HG03571 (cell line): ENCODE results near the gene RFC4.

Experiments
- ATAC-seq: cut with Tn5 transposase; IDR thresholded peaks from one replicate; pipeline ENCODE4 v1.9.1; 2021; ENCODE audit not compliant: unreplicated experiment

The RFC4 gene

DNA sequence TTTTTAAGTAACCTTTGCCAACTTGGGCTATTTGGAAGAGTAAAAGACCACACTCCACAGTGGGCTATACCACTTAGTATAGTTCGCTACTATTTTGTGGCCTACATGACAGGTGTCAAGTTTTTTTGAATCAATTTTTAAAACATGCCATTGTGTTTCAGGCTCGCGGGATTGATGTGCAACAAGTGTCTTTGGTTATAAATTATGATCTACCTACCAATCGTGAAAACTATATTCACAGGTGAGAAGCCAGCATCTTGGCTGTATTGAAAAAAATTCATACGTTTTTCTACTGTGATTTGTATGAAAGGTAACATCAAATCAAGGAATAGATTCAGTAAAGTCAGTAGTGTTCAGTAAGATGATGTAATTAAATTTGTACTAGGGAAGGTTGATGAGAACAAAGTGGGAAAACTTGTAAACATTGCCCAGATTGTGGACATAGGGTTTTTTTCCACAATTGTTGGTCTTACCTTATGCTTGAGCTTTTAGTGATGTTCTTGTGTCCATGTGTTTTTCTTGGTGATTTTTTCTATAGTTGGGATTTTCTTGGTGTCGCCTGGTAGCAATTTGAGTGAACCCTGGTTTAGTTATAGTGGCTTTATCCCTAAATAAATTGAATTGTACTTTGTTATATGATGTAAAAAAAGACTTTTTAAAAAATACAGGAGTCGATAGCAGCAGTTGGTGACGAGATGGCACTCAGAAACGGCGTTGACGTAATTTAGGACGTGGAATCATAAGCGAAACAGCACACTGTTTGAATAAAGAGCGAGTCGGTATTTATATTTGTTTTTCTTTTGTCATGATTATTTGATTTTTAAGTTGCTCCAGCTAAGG is 18.4 kb downstream of the RFC4 start:
- ATAC-seq, result no peak

DNA sequence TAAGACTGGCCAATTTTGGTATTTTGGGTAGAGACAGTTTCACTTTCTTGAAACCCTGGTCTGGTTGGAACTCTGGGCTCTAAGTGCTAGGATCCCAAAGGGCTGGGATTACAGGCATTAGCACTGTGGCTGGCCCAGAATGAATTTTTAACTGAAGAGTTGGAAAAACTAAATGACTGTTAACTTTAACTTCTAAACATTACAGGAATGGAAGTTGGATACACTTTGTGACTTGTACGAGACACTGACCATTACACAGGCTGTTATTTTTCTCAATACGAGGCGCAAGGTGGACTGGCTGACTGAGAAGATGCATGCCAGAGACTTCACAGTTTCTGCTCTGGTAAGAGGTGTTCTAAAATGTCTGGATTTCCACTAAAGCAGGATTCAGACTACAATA is 19.4 kb downstream of the RFC4 start:
- ATAC-seq, result no peak

DNA sequence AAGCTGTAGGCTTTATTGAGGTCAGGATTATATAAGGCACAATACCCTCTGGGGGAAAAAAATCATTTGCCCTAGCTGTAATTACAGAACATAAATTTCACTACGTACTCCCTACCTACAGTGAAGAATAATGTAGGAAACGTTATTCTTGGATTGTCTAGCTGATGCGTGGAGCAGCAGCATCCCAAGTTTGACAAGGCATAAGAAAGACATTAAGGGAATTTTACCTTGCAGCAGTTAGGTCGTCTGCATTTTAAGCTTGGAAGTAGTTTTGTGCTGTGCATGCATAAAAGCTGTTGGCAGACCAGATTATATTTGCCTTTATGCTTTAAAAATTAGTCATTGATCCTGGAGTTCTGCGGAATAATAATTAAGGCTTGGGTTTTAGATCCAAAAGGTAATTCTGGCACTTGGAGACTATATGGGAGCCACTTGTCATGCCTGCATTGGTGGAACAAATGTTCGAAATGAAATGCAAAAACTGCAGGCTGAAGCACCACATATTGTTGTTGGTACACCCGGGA is 20.7 kb downstream of the RFC4 start:
- ATAC-seq, result no peak

DNA sequence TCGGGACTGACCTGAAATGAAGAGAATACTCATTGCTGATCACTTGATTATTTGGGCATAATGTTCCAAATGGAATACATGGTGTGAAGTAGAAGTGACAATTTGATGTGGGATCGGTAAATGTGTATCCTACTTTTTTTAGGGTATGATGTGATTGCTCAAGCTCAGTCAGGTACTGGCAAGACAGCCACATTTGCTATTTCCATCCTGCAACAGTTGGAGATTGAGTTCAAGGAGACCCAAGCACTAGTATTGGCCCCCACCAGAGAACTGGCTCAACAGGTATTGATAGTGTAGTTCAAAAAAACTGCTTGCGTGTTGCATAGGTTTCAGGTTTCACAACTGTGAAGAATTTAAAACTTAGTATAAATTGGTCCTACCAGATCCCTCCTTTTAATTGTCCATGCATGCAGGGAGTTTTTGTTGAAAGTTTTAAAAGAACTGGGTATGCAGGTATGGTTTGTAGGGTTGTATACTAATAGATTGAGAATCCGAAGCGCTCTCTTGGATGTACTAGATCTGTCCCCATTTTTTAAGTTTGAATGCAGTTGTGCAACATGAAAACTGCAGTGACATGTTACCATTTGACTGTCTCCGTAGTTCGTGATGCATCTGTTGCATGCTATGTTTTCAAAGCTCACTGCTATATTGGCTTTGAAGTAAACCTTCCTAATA is 21.3 kb downstream of the RFC4 start:
- no peak for ATAC-seq

DNA sequence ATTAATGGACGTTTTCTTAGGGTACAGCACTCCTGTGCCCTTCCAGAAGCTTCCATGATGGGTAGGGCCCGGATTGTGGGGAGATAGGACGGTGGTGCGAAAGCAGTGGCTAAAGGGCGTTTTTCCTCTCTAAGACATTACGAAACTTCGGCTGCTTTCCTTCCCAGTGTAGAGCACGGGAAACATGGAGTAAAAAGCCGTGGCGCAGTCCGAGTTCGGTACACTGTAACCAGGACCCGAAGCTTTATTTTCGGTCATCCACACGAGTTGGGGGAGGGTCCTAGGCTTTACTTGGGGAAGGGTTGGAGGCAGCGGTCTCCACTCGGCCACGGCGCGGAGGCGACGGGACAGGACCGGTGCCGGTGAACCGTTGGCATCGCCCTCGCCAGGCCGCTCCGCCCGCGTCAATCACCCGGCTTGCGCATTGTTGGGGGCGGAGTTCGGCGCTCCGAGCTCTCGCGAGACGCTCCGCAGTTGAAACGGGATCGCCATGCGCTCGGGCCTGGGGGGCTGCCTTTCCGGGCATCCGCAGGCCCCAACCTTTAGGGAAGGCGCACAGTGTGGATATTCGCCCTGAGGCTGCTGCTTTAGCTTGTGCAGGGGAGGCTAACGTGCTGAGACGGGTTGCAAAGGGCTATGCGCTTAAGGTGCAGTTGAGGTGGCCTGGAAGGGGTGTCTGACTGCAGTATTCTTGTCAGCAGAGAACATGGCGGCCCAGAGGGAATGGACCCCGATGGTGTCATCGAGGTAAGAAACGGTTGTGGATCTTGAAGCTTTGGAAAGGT is 22.4 kb downstream of the RFC4 start:
- peak; percentile 70 for ATAC-seq

DNA sequence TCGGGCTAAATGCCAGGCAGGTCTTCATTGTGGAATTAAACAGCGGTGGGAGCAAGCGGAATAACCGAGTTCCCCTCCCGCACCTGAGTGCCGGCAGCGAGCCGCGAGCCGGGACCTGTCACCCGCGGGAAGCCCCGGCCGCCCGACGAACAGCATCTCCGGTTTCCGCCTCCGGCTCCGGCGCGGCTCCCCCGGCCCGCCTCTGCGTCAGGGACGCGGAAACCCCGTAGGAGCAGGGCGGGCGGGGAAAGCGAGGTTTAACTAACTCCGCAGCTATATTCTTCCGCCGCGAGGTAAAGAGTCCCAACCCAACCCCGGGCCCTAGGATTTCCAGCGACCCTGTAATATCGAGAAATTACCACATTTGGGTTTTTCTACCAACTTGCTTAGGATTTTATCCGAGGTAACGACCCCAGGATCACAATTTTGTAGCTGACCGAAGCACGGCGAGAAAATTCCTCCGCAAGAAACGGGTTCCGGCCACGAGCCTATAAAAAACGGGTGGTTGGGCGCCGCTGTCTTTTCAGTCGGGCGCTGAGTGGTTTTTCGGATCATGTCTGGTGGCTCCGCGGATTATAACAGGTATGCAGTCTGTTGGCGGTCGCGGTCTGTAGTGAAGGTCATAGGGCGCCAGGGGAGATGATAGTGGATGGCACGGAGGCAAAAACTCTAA is 23.1 kb downstream of the RFC4 start, which contains the start of gene EIF4A2:
EIF4A2 (plus strand) TSS at position 520 of the 673 bp plus-strand sequence; CDS start at position 554, 34 bp downstream.
- ATAC-seq, result peak; percentile 53

DNA sequence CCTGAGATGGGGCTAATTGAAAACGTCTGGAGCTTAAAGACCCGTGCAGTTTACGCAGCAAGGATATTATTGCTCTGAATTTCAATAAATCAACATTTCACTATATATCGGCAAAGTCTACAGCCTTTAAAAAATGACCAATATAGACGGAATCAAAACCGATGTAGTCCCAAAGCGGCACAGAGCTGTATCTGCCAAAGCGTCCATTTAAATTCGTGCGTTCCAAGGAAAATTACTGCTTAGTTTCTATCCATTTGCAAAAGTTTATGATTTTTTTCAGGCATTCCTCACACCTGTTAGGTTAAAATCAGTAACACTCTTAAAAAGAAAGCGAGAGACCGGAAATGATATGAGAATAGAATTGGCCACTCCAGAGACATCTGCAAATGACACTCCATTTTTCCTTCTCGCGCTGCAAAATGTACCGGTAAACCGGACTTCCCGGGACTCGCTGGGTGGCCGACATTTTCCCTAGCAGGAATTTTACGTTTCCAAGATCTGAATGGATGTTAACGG is 23.7 kb downstream of the RFC4 start:
- ATAC-seq, result no peak

DNA sequence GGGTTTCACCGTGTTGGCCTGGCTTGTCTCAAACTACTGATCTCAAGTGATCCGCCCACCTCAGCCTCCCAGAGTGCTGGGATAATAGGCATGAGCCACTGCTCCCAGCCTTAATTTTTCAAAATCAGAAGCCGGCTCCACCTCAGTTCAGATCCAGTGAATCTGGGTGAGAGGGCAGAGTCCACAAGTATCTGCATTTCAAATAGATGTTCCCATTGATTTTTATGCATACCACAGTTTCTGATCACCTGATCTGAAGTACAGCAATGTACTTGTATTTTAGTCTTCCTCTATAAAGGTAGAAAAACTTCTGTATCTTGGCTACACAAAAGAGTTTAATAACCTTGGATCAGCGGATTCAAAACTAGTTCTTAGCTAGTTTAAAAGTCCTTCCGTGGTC is 27.1 kb downstream of the RFC4 start:
- ATAC-seq, result no peak

DNA sequence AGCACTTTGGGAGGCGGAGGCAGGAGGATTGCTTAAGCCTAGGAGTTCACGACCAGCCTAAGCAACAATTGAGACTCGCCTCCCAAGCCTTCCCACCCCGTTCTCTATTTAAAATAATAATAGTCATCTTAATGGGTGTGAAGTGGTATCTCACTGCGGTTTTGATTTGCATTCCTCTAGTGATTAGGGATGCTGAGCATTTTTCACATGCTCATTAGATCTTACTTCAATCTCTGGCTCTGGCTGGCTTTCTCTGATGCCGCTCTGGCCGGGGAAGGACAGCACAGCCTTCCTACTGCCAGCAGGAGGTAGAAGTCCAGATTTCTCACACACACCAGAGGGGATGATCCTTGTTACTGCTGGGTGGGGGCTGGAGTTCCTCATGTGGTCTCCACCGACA is 30.3 kb downstream of the RFC4 start:
- ATAC-seq, result no peak

DNA sequence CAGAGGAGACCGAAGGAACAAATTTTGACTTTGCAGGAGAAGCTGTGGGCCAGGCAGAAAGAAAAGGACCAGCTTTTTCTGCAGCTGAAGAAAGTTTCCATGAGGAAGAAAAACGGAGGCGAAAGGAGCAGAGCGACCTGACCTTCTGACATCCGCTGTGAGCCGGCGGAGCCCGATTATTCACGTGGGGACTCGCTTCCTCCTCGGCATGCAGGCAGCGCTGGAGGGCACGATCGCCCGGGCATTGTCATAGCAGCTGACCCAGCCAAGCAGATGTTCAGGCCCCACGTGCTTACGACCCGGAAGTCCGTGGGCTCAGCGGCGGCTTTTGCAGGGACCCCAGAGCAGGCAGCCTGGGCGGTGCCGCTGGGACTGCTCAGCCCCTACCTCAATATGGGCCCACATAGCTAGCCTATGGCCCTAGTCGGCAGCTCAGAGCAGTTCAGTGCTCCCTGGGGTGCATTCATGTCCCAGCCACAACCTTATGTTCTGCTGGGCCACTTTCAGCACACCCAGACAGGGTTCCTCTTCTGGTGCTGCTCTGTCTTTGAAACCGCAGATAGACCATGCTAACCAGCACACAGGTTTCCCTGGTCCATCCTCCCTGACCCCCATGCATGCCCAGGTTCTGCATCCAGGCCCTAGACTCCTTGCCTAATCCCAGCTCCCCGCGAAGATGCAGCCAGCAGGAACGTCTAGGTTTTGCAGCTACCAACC is 33.4 kb downstream of the RFC4 start:
- peak; percentile 92 for ATAC-seq

DNA sequence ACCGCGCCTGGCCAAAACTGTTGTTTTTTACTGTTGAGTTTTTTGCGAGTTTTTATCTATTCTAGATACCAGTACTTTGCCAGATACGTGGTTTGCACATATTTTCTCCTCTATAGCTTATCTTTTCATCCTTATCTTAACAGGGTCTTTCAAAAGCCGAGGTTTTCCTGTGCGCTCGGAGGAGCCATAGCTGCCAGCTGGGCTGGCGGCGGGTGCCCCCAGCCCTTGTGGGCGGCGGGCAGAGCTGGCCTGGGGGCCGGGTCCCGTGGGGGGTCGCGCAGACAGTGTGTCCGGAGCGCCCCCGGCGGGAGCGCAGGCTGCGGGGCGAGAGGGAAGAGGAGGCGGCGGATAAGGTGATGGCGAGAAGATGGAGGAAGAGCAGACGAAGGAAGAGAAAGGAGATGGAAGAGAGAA is 34.0 kb downstream of the RFC4 start:
- ATAC-seq, result peak; percentile 22

DNA sequence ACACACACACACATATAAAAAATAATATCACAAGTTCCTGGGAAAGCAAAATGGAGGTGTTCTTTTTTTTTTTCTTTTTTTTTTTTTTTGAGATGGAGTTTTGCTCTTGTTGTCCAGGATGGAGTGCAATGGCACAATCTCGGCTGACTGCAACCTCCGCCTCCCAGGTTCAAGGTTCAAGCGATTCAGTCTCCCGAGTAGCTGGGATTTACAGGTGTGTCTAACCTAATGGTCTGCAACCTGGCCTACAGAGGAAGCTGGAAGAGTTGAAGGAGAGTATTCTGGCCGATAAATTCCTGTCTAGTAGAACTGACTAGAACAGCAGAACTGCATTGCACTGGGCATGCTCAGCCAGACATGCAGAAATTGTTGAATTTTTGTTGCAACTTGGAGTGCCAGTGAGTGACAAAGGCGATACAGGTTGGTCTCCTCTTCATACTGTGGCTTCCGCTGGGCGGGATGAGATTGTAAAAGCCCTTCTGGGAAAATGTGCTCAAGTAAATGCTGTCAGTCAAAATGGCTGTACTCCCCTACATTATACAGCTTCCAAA is 45.3 kb downstream of the RFC4 start:
- ATAC-seq, result no peak

DNA sequence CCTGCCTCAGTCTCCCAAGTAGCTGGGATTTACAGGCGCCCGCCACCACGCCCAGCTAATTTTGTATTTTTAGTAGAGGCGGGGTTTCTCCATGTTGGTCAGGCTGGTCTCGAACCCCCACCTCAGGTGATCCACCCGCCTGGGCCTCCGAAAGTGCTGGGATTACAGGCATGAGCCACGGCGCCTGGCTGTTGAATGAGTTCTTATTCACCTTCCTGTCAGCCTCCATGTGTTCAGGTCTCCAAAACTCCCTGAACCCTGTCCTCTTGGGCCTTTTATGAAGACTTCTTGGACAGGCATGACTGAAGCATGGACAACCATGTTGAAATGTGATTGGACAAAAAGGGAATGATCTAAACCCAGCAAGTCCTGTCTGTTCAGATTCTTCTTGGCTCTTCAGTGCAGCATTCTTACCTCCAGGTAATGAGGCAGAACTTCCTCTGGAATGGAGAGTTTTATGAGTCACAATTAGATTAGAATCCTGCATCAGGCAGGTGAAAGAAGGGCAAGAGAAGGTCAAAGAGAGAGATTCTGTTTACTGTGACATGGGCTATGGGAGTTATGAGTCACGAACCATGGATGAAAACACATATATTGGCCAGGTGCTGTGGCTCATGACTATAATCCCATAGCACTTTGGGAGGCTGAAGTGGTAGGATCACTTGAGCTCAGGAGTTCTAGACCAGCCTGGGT is 46.0 kb downstream of the RFC4 start:
- ATAC-seq, result no peak

DNA sequence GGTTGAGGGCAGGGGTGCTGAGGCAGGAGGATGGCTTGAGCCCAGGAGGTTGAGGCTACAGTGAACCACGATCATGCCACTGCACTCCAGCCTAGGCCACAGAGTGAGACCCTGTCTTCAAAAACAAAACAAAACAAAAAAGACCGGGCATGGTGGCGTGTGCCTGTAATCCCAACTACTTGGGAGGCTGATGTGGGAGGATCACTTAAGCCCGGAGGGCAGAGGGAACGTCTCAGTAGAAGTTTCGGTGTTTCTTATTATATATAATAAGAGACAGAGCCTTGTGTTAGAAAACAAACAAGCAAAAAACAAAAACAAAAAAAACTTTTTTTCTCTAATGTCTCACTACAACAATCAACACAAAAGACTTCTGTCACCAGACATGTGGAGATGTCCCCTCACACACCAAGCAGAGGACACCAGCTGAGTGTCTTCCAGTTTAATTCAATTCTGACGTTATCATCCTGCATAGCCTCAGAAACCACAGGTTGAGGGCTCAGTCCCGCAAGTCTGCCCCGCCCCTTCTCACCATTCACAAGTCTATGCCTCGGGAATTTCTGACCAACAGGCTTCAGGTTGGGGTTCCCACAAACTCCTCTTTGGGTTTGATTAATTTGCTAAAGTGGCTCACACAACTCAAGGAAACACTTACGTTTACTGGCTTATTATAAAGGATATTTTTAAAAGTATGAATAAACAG is 46.9 kb downstream of the RFC4 start:
- ATAC-seq, result no peak

DNA sequence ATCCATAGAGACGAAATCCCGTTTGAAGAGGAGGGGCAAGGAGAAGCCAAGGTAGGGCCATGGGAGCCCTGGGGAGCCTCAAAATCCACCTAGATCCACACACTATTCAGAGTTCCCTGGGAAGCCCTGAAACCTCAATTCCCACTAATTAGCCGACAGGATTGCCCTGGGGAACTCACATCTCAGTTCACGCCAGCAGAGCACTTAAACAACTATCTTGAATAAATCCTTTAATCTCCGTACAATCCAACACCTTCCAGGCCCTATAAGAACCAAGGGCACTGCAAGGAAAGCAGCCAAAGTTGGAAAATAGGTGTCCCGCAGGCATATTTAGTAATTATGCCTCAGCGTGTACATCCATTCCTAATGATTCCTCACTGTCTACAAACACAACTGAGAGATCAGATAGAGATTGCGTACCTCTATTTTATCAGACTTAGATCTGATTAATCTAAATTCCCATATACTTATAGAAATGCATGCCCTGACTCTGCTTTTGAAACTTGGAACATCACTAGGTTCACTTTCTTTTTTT is 48.5 kb downstream of the RFC4 start:
- no peak for ATAC-seq

DNA sequence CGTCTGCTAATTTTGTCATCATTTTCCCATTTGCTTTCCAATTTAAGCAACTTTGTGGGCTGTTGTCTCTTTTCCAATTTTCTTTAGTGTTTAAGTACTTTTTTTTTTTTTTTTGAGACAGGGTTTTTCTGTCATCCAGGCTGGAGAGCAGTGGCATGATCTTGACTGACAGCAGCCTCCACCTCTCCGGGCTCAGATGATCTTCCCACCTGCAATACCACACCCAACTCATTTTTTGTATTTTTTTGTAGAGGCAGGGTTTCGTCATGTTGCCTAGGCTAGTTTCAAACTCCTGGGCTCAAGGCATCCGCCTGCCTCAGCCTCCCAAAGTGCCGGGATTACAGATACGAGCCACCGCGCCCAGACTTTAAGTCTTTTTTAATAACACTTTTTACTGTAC is 49.1 kb downstream of the RFC4 start:
- ATAC-seq, result no peak

DNA sequence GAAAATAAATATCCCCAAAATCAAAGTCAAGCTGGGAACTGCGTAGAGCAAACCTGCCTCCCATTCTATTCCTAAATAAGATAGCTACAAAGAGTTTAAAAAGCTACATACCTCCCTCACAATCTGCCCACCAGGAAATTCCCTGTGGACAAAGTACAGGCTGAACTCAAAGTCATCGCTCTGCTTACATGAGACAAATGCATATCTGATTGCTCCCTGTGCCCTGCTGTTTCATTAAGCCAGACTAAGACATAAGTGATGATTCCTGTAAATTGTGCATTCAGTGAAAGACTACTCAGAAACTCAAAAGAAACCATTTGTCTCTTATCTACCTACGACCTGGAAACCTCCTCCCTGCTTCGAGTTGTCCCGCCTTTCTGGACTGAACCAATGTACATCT is 51.4 kb downstream of the RFC4 start:
- ATAC-seq, result no peak

DNA sequence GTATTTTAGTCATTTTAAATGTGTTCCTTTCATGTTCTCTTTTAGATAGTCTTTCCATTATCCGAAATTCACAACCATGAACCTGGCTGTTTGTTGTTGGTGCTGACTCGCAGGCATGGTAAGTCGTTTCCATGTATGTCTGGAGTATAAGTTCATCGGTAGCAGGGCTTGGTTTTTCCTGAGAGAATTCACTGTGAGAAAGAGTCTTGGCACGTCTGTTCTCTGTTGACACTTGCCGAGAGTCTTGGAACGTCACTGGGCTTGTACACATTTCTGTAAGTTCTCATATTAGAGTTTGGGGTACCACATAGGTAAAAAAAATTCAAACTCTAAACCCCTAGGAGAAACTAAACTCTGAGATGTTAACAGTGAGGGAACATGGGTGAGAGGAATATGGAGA is 52.3 kb downstream of the RFC4 start:
- ATAC-seq, result no peak
